Caco-2 (cell line): ENCODE results near the gene CBX4. TPM values are rescaled to one million over a fixed set of nuclear protein-coding genes. Genes with fewer than 3 reads are reported as not detected.
A peak's percentile ranks its signal among the peaks of the same experiment; 100 is the strongest.

Experiments used
- BruUV-seq: library from RNA; stranded (reverse); fragments of 400-500 nt; replicated peaks from 2 replicates; lab custom pipeline; 2021; lab: Mats Ljungman, UMichigan
- CTCF ChIA-PET: fragments of 300-600 bp; sonication (Branson Sonifier 250); formaldehyde crosslinking; loops from one replicate; lab custom pipeline; 2022; ENCODE audit warnings: antibody characterized with exemption; lab: Charles Lee
- POLR2A ChIA-PET: fragments of 300-600 bp; sonication (Branson Sonifier 250); formaldehyde crosslinking; loops from one replicate; lab custom pipeline; 2022; ENCODE audit warnings: antibody characterized with exemption; lab: Charles Lee
- DNase-seq, 2 experiments: peaks; one replicate each; pipeline versions ENCODE4 v3.0.0 to v3.0.0-alpha.2; 2020 to 2022
- H3K27me3 ChIP-seq: replicated peaks from 2 replicates; pipeline ENCODE4 v1.6.0; 2011; ENCODE audit warnings: low read length; ENCODE audit not compliant: control insufficient read depth, insufficient read depth
- H3K36me3 ChIP-seq: 2 replicates; pipeline ENCODE4 v1.5.1; 2011; ENCODE audit warnings: low read length; ENCODE audit not compliant: control insufficient read depth, insufficient read depth
- H3K4me1 ChIP-seq: fragments of 250-450 bp; sonication (Bioruptor Pico); 2 replicates; pipeline ENCODE4 v1.5.1; 2020; ENCODE audit warnings: mild to moderate bottlenecking
- H3K4me3 ChIP-seq: 2 replicates; pipeline ENCODE4 v1.5.1; 2011; ENCODE audit warnings: low read depth, mild to moderate bottlenecking, control low read depth, low read length
- H3K9me3 ChIP-seq: fragments of 250-450 bp; sonication (Bioruptor Pico); 2 replicates; pipeline ENCODE4 v1.5.1; 2020; ENCODE audit warnings: mild to moderate bottlenecking, moderate library complexity
- H3K27ac Mint-ChIP-seq: one replicate; pipeline ENCODE4 v1.8.0; 2022; ENCODE audit warnings: mixed read lengths; ENCODE audit not compliant: unreplicated experiment
- H3K27me3 Mint-ChIP-seq: one replicate; pipeline ENCODE4 v1.8.0; 2022; ENCODE audit warnings: mixed read lengths; ENCODE audit not compliant: insufficient read depth, unreplicated experiment
- H3K36me3 Mint-ChIP-seq: one replicate; pipeline ENCODE4 v1.8.0; 2022; ENCODE audit warnings: mild to moderate bottlenecking, mixed read lengths; ENCODE audit not compliant: insufficient read depth, unreplicated experiment
- H3K4me1 Mint-ChIP-seq: one replicate; pipeline ENCODE4 v1.8.0; 2022; ENCODE audit warnings: low read depth, mixed read lengths; ENCODE audit not compliant: unreplicated experiment
- H3K4me3 Mint-ChIP-seq: one replicate; pipeline ENCODE4 v1.8.0; 2022; ENCODE audit warnings: mild to moderate bottlenecking, moderate library complexity, mixed read lengths; ENCODE audit not compliant: unreplicated experiment
- H3K9me3 Mint-ChIP-seq: one replicate; pipeline ENCODE4 v1.8.0; 2022; ENCODE audit warnings: mixed read lengths; ENCODE audit not compliant: unreplicated experiment
- CTCF ChIP-seq, 2 experiments: fragments of 200-600 bp in 1 of 2; IDR thresholded peaks; 1 replicate in 1 of 2; 2 replicates in 1 of 2; pipeline versions ENCODE4 v1.5.1 to v1.8.0; 2011 to 2022; ENCODE audit warnings: antibody characterized with exemption in 1 of 2, control low read depth in 1 of 2, inconsistent platforms in 1 of 2, low read depth in 1 of 2, low read length in 1 of 2, mild to moderate bottlenecking in 1 of 2, moderate library complexity in 1 of 2; ENCODE audit not compliant: insufficient read depth in 1 of 2, severe bottlenecking in 1 of 2, unreplicated experiment in 1 of 2
- intact Hi-C: fragments of 100-400 bp; cut with micrococcal nuclease; formaldehyde crosslinking; loops from one replicate; pipeline ENCODE4 v1.10.0; 2022; ENCODE audit not compliant: unreplicated experiment
- total RNA-seq: library from RNA; stranded (reverse); gene quantifications from 2 replicates; pipeline ENCODE4 v1.2.3, GENCODE V29; 2022

CBX4 gene
- total RNA-seq, 1 experiment from 2014 or later, result 114 TPM

- Histone ChIP-seq H3K4me1 (peaks cover 36% of the 10 kb centered on the region), H3K27me3 (no peaks in the 10 kb centered on the region), H3K36me3 (no peaks in the 10 kb centered on the region), H3K9me3 (no peaks in the 10 kb centered on the region), H3K4me3 (peak overlapping the region; percentile 63)
- no peaks in the 10 kb centered on the region for H3K9me3 Mint-ChIP-seq
- TF ChIP-seq CTCF (IDR thresholded peaks at IDR 0.05; ENCODE audit: insufficient read depth in 1 of 2, low read depth in 1 of 2, low read length in 1 of 2, severe bottlenecking in 1 of 2, unreplicated experiment in 1 of 2), result no peak
- peak overlapping the region; percentile 81 for H3K4me3 Mint-ChIP-seq
- peaks cover 6% of the 10 kb centered on the region for H3K4me1 Mint-ChIP-seq
- intact Hi-C loops, result loop anchor here (1.0 to 2.0 kb wide), 4 partner anchors 13 to 182 kb away; partner anchors contain the start of gene CBX8
- H3K27me3 Mint-ChIP-seq, result no peaks in the 10 kb centered on the region
- peak overlapping the region; percentile 61 for H3K27ac Mint-ChIP-seq
- no TSS peak for BruUV-seq
- CTCF ChIA-PET, result interaction anchor here (0.5 to 3.7 kb wide), 23 partner anchors 9 to 594 kb away, joined by 3 to 56 read pairs (median 4); partner anchors contain the start of genes CBX4 and CBX8
- peak; percentile 91 for DNase-seq
- no peaks in the 10 kb centered on the region for H3K36me3 Mint-ChIP-seq
- POLR2A ChIA-PET, result interaction anchor here (0.5 to 2.9 kb wide), 15 partner anchors 9 to 1576 kb away, joined by 3 to 22 read pairs (median 6); partner anchors contain the start of genes CBX4 and CBX8
Measured at GRCh38 chr17:79810130-79811010, 28.9 kb downstream of the CBX4 start.

GRCh38 chr17:79809530-79810129, 29.6 kb downstream of the CBX4 start:
- peak overlapping the region; percentile 81 for H3K4me3 Mint-ChIP-seq
- H3K4me1 ChIP-seq, result peaks cover 36% of the 10 kb centered on the region
- intact Hi-C loops, result loop anchor here (1.0 to 5.0 kb wide), 4 partner anchors 12 to 183 kb away; partner anchors contain the start of gene CBX8
- H3K27me3 ChIP-seq, result no peaks in the 10 kb centered on the region
- H3K36me3 ChIP-seq, result no peaks in the 10 kb centered on the region
- H3K36me3 Mint-ChIP-seq, result no peaks in the 10 kb centered on the region
- no peak for TF ChIP-seq CTCF (IDR thresholded peaks at IDR 0.05; ENCODE audit: insufficient read depth in 1 of 2, low read depth in 1 of 2, low read length in 1 of 2, severe bottlenecking in 1 of 2, unreplicated experiment in 1 of 2)
- no peaks in the 10 kb centered on the region for H3K9me3 ChIP-seq
- no peaks in the 10 kb centered on the region for H3K9me3 Mint-ChIP-seq
- peak overlapping the region; percentile 33 for H3K4me3 ChIP-seq
- ChIA-PET POLR2A (interaction anchor here (0.5 to 2.3 kb wide), 6 partner anchors 8 to 162 kb away, joined by 3 to 21 read pairs (median 6); partner anchors contain the start of genes CBX4 and CBX8), CTCF (interaction anchor here (1.0 to 3.7 kb wide), 7 partner anchors 8 to 106 kb away, joined by 4 to 56 read pairs (median 7); partner anchors contain the start of gene CBX4)
- H3K27ac Mint-ChIP-seq, result no peak overlapping the region
- DNase-seq, result no peak
- H3K27me3 Mint-ChIP-seq, result no peaks in the 10 kb centered on the region
- H3K4me1 Mint-ChIP-seq, result peaks cover 10% of the 10 kb centered on the region
- BruUV-seq, result no TSS peak
